ENCODE results near the gene TVP23C.

- no peak for TF ChIP-seq POLR2AphosphoS5 (IDR thresholded peaks at IDR 0.05; ENCODE audit: low read depth, low read length)
- no peak for TF ChIP-seq CTCF (IDR thresholded peaks at IDR 0.05; ENCODE audit: control extremely low read depth in 1 of 3, insufficient read depth in 1 of 3, low read depth in 1 of 3, low read length in 3 of 3)
- no peak for TF ChIP-seq CBX8 (IDR thresholded peaks at IDR 0.05; ENCODE audit: borderline replicate concordance, low read depth, low read length)
- TF ChIP-seq RFX5 (IDR thresholded peaks at IDR 0.05; ENCODE audit: borderline replicate concordance, low read depth, low read length): no peak
- TF ChIP-seq MAFK (IDR thresholded peaks at IDR 0.05; ENCODE audit: low read depth, low read length): no peak
- no peak for TF ChIP-seq ZNF274 (IDR thresholded peaks at IDR 0.05; ENCODE audit: borderline replicate concordance, extremely low read depth, low read length)
- no peak for TF ChIP-seq POLR2A (IDR thresholded peaks at IDR 0.05; ENCODE audit: control extremely low read depth in 1 of 2, low read depth in 2 of 2, low read length in 2 of 2)
- no peak for TF ChIP-seq RAD21 (IDR thresholded peaks at IDR 0.05 in 1 of 2, conservative IDR thresholded peaks at IDR 0.05 in 1 of 2; ENCODE audit: low read depth in 2 of 2, low read length in 2 of 2)
- TF ChIP-seq GTF2F1 (IDR thresholded peaks at IDR 0.05; ENCODE audit: borderline replicate concordance, low read depth, low read length): no peak
- no peak for TF ChIP-seq GABPA (IDR thresholded peaks at IDR 0.05; ENCODE audit: borderline replicate concordance, insufficient read depth, low read length)
These were observed 74.7 kb downstream of the TVP23C start for GRCh38 chr17:15488557-15488956.
